Measurements from ENCODE around the gene MALT1.

Gene MALT1

DNA sequence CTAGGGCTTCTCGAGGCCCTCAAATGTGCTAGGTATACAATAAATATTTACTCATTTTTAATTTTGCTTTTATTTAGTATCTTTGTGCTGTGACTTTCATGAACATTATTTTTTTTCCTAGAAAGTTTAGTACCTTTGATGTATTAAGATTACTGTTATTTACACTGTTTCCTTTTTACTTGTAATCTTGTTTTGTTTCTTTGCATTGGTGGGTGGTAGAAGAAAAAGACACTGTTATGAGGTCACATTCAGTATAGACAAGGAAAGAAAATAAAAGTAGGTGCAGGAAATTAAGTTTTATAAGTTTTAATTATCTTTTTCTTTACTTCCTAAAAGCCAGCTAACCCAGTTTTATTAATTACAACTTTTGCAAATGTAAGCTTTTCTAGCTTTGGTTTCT, 23.0 kb downstream of the MALT1 start:
- FAIRE-seq = no peak

DNA sequence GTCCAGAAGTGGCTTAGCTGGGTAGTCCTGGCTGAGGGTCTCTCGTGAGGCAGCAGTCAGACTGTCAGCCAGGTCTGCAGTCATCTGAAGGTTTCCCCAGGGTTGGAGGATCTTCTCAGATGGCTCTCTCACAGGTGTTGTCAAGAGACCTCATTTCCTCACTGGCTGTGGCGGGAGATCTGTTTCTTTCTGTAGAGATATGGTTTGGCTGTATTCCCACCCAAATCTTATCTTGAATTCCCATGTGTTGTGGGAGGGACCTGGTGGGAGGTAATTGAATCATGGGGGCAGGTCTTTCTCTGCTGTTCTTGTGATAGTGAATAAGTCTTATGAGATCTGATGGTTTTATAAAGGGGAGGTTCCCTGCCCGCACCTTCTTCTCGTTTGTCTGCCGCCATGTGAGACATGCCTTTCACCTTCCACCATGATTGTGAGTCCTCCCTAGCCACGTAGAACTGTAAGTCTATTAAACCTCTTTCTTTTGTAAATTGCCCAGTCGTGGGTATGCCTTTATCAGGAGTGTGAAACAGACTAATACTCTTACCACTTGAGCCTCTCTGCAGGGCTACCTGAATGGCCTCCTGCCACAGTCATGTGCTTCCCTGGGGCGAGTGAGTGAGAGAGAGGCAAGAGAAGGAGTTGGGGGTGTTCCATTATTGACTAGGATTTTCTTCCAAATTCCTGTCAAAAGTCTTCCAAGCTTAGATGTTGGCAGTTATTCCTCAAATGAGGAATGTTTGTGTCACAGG, 23.6 kb downstream of the MALT1 start:
- FAIRE-seq = no peak

DNA sequence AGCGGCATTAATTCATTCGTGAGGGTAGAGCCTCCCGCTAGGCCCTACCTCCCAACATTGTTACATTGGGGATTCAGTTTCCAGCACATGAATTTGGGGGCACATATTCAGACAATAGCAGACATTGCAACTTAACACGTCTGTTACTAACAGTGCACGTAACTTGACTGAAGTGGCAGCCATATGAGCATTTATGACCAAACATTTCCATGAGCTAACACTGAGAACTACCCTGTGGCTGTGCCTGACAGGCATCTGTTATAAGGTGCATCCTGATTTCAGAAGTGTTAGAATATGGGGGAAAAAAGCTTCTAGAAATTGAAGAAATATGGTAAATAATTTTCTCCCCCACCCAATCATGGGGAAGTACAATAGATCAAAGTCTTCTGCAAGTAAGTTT, 24.5 kb downstream of the MALT1 start:
- FAIRE-seq = no peak

DNA sequence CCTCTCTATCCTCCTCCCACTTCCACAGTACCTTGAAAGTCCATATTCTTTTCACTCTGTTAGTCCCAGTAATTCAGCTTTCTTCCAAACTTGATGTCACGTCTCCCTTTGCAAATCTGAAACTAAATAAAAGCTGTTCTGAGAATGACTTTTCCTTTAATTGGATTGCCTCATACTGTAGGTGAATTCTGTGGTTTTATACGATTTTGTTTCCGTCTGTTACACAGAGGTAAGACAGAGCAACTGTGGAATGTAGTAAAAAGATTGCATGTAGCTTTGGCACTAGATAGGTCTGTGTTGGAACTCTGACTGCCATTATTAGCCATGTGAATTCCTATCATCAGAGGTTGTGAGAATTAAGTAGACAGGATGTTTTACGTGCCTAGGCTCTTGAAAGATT, 25.9 kb downstream of the MALT1 start:
- no peak for FAIRE-seq

DNA sequence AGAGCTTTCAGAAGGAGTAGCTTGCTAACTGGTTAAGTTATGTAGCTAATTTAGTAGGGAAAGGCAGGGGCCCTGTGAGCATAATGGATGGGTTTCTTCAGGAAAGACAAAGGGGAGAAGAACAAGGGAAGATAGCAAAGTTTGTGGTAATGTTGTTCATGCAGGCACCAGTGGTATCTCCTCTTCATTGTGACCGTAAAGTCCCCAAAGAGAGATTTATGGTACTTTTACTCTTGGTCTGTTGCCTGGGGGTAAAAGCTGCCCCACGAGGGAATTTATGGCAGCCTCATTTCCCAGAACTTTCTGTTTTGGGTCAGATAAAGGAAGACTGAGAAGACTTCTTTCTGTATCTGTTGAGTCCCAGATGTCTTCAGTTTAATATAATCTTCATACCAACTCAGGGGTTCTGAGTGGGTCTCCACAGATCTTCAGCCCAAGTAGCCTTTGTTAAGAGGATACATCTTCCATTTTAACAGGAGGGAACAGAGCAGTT, 27.5 kb downstream of the MALT1 start:
- FAIRE-seq = no peak

- FAIRE-seq = no peak
Observed at GRCh38 chr18:58699551-58699950, 28.3 kb downstream of the MALT1 start.

- FAIRE-seq = no peak
Observed at GRCh38 chr18:58700209-58700608, 28.9 kb downstream of the MALT1 start.

GRCh38 chr18:58712930-58713329, 41.7 kb downstream of the MALT1 start:
- FAIRE-seq = no peak

GRCh38 chr18:58714259-58714658, 43.0 kb downstream of the MALT1 start:
- no peak for FAIRE-seq

- FAIRE-seq = no peak
Observed at GRCh38 chr18:58714821-58715220, 43.6 kb downstream of the MALT1 start.

GRCh38 chr18:58715540-58715939, 44.3 kb downstream of the MALT1 start:
- FAIRE-seq = no peak

GRCh38 chr18:58716060-58716756, 44.9 kb downstream of the MALT1 start:
- no peak for FAIRE-seq

DNA sequence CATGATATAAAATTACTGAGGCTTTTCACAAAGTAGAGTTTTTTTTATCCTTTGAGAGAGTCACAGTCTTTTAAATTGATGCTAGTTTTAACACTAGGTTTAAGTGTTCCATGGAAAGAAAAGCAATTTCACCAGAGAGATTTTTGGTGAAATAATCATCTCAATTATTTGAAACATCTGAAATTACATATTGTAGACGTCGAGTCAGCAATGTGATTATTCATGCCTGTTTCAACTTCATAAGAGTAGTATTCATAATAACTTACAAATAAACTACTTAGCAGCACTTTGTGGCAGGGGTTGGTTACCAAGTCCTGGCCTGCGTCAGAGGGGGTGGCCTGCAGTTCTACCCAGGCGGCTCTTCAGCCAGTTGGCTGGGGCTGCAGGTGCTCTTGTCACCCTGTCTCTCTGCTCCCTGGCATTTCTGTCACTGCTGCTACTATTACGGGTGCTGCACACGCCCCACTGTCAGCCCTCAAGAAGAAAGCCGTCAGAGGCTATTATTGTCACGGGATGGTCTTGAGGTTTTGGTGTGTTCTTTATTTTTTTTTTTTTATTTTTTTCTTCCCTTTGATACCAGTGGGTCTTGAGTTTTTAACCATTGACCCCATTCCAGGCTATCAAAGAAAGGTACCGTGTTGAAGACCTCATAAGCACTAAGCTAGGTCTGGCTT, 50.4 kb downstream of the MALT1 start:
- no peak for FAIRE-seq

DNA sequence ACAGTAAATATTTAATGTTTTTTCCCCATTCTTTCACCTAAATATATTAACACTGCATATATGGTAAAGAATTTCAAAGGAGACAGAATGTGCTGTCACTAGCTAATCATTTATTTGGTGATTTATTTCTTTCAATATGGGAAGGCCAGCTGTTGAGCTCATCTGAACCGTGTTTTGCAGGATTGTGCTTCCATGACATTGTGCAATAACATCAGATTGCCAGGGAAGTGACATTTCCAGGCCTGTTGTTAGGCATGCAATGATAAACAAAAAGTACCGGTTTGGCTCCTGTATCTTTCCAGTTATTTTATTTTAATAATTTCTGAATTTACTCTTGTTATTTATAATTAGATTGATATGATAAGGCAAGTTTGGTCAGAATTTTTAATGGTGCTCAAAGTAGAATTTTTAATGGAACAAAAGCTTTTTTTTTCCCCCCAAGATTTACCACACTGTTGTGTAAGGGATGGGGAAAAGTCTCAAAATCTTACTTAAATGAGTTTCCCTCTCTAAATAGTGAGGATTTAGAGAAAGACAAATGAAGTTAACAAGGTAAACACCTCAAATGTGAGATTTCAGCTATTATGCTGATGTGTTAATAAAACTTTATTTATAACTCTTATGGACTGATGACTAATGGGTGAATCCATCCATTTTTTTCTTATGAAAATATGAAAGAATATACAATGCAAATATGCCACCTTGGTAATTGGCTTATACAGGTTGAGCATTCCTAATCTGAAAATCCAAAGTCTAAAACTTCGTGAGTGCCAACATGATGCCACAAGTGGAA, 52.7 kb downstream of the MALT1 start:
- FAIRE-seq = no peak

DNA sequence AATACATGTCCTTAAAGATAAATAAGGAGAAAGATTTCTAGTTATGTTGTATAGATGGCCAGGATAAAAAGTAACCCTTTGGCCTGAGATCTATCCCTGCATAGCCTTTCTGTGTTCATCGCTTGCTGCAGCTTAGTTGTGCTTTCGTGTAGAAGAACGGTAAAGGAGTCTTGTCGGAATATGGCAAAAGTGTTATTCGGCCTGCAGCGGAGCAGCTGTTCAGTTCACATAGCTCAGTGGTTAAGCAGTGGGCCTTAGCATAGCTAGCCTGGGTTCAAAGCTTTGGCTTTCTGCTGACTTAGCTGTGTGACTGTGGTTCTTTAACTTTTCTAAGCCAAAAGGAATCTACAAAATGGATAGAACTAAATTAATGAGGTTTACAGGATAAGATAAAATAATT, 55.4 kb downstream of the MALT1 start:
- no peak for FAIRE-seq

DNA sequence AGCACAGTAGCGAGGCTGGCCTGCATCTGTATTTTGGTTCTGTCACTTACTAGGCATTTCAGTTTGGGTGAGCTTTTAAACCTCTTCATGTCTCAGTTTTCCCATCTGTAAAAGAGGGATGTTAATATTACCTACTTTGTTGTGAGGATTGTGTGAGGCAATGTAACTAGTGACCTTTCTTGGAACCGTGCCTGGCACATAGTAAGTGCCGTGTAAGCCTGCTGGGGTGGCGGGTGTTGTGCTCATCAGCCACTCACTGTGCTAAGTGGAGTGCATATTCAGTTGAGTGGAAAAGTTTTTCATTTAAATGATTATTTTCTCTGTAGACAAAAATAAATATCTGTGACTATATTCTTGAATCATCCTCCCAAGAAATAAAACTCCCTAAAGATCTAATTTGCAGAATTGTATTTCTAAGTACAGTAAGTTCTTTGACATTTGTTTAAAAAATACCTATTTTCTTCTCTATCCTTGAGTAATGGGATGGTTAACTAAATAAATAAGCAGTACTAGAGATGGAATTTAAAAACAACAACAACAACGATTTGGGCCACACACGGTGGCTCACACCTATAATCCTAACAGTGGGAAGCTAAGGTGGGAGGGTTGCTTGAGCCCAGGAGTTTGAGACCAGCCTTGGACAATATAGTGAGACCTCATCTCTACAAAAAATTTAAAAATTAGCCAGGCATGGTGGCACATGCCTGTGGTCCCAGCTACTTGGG, 56.7 kb downstream of the MALT1 start:
- no peak for FAIRE-seq

- FAIRE-seq = no peak
Observed at GRCh38 chr18:58728719-58729118, 57.5 kb downstream of the MALT1 start.

- FAIRE-seq = no peak
Observed at GRCh38 chr18:58730618-58731017, 59.4 kb downstream of the MALT1 start.

DNA sequence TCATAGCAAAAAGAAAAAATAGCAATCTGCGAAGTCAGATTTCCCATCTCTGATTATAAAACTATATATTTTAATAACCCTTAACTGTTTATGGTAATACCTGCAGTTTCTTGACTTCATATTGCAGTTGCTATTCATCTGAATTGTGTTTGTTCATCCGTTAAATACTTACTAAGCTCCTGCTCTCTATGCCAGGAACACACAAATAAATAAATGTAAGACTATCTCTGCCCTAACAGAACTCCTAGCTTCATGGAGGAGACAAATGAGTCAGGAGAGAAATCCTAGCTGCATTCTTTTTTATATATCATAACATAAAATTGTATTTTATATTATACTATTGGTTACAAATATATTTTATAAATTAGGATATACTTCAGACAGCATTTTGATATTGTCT, 61.2 kb downstream of the MALT1 start:
- FAIRE-seq = no peak

GRCh38 chr18:58733866-58734265, 62.6 kb downstream of the MALT1 start:
- FAIRE-seq = no peak

GRCh38 chr18:58738322-58738721, 67.1 kb downstream of the MALT1 start:
- no peak for FAIRE-seq

GRCh38 chr18:58745914-58746313, 74.6 kb downstream of the MALT1 start:
- no peak for FAIRE-seq

All from A204.1 (cell line).